ENCODE data around the gene SPEF2. TPM values are rescaled to one million over a fixed set of nuclear protein-coding genes. Genes with fewer than 3 reads are reported as not detected.

The SPEF2 gene
- total and polyA plus RNA-seq, 9 of the 15 experiments (the other 6 are each of a cell fraction or from before 2014, with no cell fraction given), result 0.11 to 0.62 (median 0.20) TPM; not detected in 2

GRCh38 chr5:35777358-35778087, 159.9 kb downstream of the SPEF2 start:
- H3K36me3 ChIP-seq (ENCODE audit: control insufficient read depth, insufficient read depth, low read length), result no peaks in the 10 kb centered on the region
- H3K4me1 ChIP-seq (replicated peaks in 1 of 2; ENCODE audit: control insufficient read depth in 2 of 2, insufficient read depth in 2 of 2, low read length in 2 of 2), result no peaks in the 10 kb centered on the region
- WGBS (ENCODE audit: insufficient coverage, low coverage, missing lambda C conversion rate), result 3% methylated on average over 9 of the region's 9 CpGs
- FAIRE-seq, result peak; percentile 74
- H3K27ac ChIP-seq (ENCODE audit: extremely low read depth, low read depth, low read length), result no peak overlapping the region
- no peak overlapping the region for H3K4me2 ChIP-seq (ENCODE audit: insufficient read depth, low read length)
- no peak overlapping the region for H3K9ac ChIP-seq (ENCODE audit: insufficient read depth in 1 of 2, low read depth in 2 of 2, low read length in 2 of 2)
- no peaks in the 10 kb centered on the region for H3K9me3 ChIP-seq (replicated peaks; ENCODE audit: control insufficient read depth, insufficient read depth, low read depth, low read length)
- no peak overlapping the region for H2AFZ ChIP-seq (ENCODE audit: low read depth, low read length)
- no peaks in the 10 kb centered on the region for H4K20me1 ChIP-seq (replicated peaks; ENCODE audit: control insufficient read depth, insufficient read depth, low read length)
- H3K79me2 ChIP-seq (ENCODE audit: control insufficient read depth, insufficient read depth, low read length), result no peaks in the 10 kb centered on the region
- peak; percentile 35 to 77 (median 53) for DNase-seq (ENCODE audit: extremely low read depth in 1 of 4, low spot score in 3 of 4)
- intact Hi-C loops (cut with micrococcal nuclease), result loop anchor here (1.0 kb wide), 1 partner anchor 149 kb away; no protein-coding TSS in a partner anchor
- H3K9me1 ChIP-seq (ENCODE audit: control insufficient read depth, insufficient read depth, low read length), result no peaks in the 10 kb centered on the region
- BruUV-seq (replicated peaks), result no TSS peak
- peak in 1 of 2 experiments; percentile 43; a peak in 3 of 4 replicates for TF ChIP-seq RAD21 (CRISPR knock-in tag; conservative IDR thresholded peaks at IDR 0.05 in 1 of 2, IDR thresholded peaks at IDR 0.05 in 1 of 2)
- peak; percentile 49 to 68 (median 62); a peak in 5 of 6 replicates for TF ChIP-seq CTCF (IDR thresholded peaks at IDR 0.05 in 2 of 3, conservative IDR thresholded peaks at IDR 0.05 in 1 of 3; ENCODE audit: insufficient read depth in 2 of 3, low read depth in 1 of 3, low read length in 3 of 3)
- TF ChIP-seq ZC3H11A (IDR thresholded peaks at IDR 0.05; ENCODE audit: low read depth, low read length), result peak; percentile 97
- TF ChIP-seq LCOR (CRISPR knock-in tag; IDR thresholded peaks at IDR 0.05), result no peak
- no peak for TF ChIP-seq RAD51 (IDR thresholded peaks at IDR 0.05; ENCODE audit: borderline replicate concordance, low read depth)
- TF ChIP-seq SMC3 (conservative IDR thresholded peaks at IDR 0.05; ENCODE audit: insufficient read depth, low read depth, low read length), result peak; percentile 32; the same call in 1 of the 2 replicates
- TF ChIP-seq REST (IDR thresholded peaks at IDR 0.05; ENCODE audit: borderline replicate concordance), result peak; percentile 11; the same call in 1 of the 2 replicates
- TF ChIP-seq REST (CRISPR knock-in tag; IDR thresholded peaks at IDR 0.05; ENCODE audit: low read depth), result no peak
- in situ Hi-C loops (cut with MboI), result no loop called here
- no peaks in the 10 kb centered on the region for H3K27me3 ChIP-seq (ENCODE audit: control insufficient read depth in 2 of 2, insufficient read depth in 2 of 2, low read length in 2 of 2)
- ChIA-PET CTCF (ENCODE audit: low intra/inter-chr PET ratio) (interaction anchor here (0.9 kb wide), 1 partner anchor 149 kb away, joined by 5 read pairs; no protein-coding TSS in a partner anchor), POLR2A (interaction anchor here (0.6 kb wide), 2 partner anchors 10 to 293 kb away, joined by 3 to 4 read pairs; no protein-coding TSS in a partner anchor)
- peak; percentile 83 for ATAC-seq
- no peak overlapping the region for H3K4me3 ChIP-seq
